HG03139 (cell line): ENCODE measurements around the gene C22orf39.

Experiments used
- ATAC-seq: cut with Tn5 transposase; IDR thresholded peaks from one replicate; pipeline ENCODE4 v1.9.1; 2021; ENCODE audit not compliant: unreplicated experiment

C22orf39 gene

GRCh38 chr22:19477321-19478044 is 30.0 kb upstream of the C22orf39 start:
- no peak for ATAC-seq

- no peak for ATAC-seq
These were observed 28.5 kb upstream of the C22orf39 start for GRCh38 chr22:19476023-19476422.

DNA sequence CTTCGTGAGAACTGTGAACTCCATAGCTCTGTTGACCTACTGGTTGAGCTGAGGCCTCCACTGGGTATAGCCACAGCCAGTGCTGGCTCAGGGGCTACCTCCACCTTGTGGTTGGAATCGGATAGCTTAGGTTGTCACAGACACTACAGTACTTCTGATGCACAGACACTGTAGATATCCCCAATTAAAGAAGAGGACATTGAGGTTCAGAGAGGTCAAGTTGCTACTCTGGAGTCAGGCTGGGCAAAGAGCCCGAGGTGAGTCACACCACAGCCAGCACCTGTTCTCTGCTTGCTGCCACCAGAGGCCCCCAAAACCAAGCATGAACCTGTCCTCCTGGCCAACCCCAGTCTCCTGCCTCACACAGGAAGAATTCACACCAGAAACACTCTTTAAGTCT is 26.1 kb upstream of the C22orf39 start:
- ATAC-seq = no peak

- ATAC-seq = no peak
These were observed 24.7 kb upstream of the C22orf39 start for GRCh38 chr22:19472233-19472632.

GRCh38 chr22:19471572-19471971 is 24.1 kb upstream of the C22orf39 start:
- no peak for ATAC-seq

- no peak for ATAC-seq
These were observed 22.5 kb upstream of the C22orf39 start for GRCh38 chr22:19470010-19470409.

- no peak for ATAC-seq
These were observed 21.9 kb upstream of the C22orf39 start for GRCh38 chr22:19469421-19469820.

DNA sequence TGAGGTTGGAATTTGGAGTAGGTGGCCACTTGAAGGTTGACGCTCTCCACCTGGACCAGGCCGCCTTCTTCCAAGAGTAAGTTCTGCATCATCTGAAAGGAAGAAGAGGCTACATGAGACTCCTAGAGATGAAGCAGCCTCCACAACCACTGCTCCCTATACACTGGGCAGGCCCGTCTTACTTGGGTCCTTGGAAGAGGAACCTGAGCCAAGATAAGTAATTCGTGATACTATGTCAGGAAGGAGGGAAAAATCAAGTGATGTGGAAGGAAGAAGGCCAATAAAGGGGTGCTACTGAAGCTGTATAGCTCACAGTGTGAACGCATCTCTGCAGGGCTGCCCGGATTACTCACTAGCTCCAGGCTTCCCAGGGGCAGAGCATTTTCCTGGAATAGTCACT is 20.4 kb upstream of the C22orf39 start:
- no peak for ATAC-seq

DNA sequence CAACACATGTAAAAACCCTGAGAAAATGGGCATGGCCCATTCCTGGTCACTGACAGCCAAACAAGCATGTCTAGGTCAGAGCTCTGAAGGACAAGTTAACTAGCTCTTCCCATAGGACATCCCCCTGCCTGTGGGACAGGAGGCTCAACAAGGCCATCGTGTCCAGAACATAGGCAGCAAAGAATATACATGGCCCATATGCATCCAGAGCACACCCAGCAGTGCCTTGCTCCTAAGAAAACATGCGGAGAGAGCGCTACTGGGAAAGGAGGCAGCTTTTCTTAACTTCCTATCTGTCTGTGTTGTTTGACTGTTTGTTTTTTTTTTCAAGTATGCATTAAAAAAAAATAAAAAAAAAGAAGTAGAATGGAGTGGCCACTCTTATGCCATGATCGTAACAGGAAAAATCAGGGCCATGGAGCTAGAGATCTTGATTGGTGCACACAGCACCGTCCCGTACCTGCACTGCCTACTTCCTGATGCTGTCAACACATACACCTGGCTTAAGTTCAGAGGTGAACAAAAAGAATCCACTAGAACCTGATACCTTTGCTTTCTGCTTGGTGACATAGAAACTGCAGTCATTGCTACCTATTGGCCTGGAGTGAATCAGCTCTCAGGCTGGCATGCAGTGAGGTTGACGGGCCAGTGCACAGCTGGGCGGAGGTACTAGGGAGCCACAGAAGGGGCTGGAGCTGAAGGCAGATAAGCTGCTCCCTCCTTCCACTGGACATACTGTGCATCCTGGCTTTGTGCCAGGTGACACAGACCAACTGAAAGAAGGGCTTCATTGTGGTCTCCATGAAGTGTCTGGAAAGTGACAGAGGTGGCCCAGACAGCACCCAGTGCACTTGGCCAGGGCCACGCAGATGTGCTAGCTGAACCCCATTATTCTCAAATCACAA is 19.6 kb upstream of the C22orf39 start:
- ATAC-seq = no peak

DNA sequence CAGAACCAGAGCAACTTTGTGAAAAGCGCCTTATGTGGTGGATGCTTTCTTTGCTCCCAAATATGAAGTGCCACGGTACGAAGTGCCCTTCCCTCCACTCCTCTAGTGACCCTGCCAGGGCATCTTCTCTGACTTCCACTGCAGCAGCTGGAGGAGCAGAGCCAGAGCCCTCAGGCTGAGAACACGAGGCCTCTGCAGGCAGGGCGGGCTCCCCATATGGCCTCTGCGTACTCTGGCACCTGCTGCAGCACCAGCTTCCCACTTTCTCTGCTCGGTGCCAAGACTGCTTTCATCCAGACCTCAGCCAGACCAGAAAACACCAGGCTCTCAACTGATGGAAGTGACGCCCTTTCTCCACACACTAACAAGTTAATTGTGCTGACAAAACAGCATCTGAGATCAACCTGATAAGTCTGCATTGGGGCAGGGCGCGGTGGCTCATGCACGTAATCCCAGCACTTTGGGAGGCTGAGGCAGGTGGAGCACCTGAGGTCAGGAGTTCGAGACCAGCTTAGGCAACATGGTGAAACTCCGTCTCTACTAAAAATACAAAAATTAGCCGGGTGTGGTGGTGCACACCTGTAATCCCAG is 18.7 kb upstream of the C22orf39 start:
- ATAC-seq = no peak

DNA sequence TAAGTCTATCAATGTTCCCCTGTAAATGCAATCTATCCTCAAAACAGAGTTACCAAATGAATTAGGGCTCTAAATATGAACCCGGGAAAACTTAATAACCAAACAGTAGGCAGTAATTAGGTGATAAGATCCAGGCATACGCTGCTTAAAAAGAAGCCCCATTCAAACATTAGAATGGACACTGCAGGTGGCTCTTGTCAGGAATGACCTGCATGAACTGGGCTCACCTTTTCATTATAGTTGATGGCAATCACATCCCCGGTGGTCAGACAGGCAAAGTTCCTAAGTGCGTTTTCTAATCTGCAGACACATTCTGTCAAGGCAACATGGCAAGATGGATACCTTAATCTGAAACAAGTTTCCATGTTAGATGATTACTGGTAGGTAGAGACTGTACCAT is 17.5 kb upstream of the C22orf39 start:
- ATAC-seq = no peak

DNA sequence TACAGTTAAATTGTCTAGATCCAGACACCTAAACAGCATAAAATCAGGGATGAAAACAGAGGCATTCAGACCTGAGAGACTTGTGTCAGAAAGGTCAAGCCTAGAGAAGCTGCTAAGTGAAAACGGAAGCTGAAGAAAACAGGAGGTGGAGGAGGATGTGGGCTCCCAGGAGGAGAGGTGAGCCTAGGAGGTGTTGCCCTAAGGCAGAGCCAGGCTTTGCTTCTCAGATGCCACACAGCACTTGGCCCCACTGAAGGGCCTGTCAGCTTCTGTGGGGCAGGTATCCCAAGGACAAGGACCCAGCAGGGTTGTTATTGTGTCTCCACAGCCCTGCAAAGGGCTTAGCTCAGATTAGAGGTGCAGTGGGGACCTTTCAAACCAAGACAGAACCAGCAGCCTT is 17.0 kb upstream of the C22orf39 start:
- no peak for ATAC-seq

- ATAC-seq = no peak
These were observed 16.3 kb upstream of the C22orf39 start for GRCh38 chr22:19463491-19464469.

DNA sequence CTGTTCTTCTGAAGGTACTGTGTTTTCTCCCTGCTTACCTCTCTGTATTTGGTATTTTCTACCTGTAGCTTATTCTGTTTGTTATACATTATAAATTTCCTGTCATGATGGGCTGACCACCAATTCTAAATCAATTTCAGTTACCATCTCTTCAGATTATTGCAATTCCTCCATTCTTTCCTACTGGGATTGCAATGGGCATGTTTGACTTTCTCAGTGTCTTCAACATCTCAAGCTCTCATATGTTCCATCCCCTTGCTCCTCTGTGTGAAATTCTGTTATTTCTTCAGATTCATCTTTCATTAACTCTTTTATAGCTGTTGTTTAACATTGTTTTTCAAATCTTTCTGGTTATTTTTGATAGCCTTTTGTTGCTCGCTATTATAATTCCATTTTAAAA is 15.5 kb upstream of the C22orf39 start:
- ATAC-seq = no peak

GRCh38 chr22:19461506-19461905 is 14.0 kb upstream of the C22orf39 start:
- ATAC-seq = no peak

DNA sequence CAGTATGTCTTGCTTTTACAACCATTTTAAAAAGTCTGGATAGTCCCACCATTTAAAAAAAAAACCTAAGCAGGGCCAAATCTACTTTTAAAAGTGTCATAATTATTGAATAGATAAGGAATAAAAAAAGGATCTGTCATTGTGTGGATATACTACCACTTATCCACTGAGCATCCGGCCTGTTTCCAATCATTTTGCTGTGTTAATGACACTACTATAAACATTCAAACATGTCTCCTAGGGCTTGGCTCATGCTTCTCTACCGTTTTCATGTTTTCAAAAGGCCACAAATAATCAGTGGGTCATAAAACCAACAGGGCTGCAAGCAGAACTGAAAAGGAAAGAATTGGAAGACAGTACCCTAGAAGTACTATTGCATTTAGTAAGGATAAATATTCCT is 12.5 kb upstream of the C22orf39 start:
- ATAC-seq = no peak

GRCh38 chr22:19457828-19458428 is 10.4 kb upstream of the C22orf39 start:
- no peak for ATAC-seq

- ATAC-seq = no peak
These were observed 9.0 kb upstream of the C22orf39 start for GRCh38 chr22:19456541-19456940.

DNA sequence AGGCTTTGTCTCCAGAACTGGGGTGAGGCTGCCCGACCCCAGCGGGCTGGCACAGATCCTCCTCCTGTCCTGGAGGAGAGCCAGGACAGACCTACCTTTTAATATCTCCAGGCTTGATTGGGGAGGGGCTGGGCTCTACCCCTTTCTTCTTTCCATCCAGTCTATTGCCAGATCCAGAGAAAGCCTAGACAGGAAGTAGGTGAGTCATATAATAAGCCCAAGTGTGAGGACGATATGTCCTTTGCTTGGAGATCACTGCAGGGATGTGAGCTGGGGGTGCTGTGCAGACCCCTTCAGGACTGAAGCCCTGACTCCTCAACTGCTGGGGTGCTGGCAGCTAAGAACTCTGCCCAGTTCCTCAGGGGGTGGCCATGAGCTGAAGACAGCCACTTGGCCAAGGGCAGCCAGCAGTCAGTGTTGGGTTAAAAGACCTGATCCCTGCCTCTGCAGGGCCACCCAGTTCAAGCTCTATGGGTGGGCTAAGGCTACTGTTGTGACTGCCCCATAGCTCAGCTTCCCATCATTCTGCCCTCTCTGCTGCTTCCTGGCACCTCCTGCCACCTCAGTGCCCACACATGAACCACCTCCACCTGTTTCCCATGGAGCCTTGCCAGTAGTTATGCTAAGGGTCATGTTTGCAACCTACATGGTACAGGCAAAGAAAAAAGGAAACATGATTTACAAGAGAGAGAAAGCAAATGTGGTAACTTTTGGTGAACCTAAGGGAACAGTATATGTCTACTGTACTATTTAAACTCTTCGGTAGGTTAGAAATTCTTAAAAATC is 8.3 kb upstream of the C22orf39 start:
- ATAC-seq = no peak

DNA sequence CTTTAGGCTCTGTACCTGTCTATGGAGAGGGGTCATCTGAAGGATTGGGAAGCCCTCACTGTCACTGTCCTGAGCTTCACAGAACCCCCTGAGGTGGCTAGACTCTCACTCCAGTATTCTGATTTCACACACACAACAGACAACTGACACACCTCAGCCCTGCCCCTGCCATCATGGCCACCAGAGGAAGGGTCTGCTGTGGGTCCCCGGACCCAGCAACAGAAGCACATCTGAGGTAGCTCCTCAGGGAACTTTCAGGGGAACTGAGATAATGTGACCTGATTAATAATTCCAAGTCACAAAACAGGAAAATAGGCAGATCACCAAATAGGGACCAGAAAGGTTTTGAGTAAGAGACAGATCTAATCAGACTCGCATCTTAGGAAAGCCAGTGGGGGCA is 7.5 kb upstream of the C22orf39 start:
- ATAC-seq = no peak
